GM12892 (cell line): Measurements from ENCODE around the gene SATB1.
"Not testable (repeated sequence)": the region's sequence is repeated elsewhere in the genome, so short reads cannot be mapped to it uniquely, and the experiment has no call there.

Experiments used
- POLR2A ChIP-seq: IDR thresholded peaks from 2 replicates; pipeline ENCODE4 v1.6.1; 2011; ENCODE audit warnings: low read depth, low read length, control low read depth
- POLR2AphosphoS5 ChIP-seq: IDR thresholded peaks from 2 replicates; pipeline ENCODE4 v1.6.1; 2011; ENCODE audit warnings: low read depth, low read length, control low read depth

DNA sequence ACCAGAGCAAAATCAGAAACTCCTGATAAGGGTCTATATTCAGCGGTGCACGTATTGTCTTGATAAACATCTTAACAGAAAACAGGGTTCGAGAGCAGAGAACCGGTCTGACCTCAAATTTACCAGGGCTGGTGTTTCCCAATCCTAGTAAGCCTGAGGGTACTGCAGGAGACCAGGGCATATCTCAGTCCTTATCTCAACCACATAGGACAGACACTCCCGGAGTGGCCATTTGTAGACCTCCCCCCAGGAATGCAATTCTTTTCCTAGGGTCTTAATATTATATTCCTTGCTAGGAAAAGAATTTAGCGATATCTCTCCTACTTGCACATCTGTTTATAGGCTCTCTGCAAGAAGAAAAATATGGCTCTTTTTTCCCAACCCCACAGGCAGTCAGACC, 24.5 kb upstream of the SATB1 start:
- not testable (repeated sequence) for TF ChIP-seq POLR2AphosphoS5, POLR2A
